GM12878 (cell line): ENCODE results near the gene BLNK. TPM values are rescaled to one million over a fixed set of nuclear protein-coding genes. Genes with fewer than 3 reads are reported as not detected.

Experiments
- ATAC-seq: fragments of 200-7000 bp; cut with Tn5 transposase; 3 replicates; pipeline ENCODE4 v1.9.1; 2020; ENCODE audit warnings: mild to moderate bottlenecking, moderate library complexity
- BruUV-seq: library from RNA; stranded (reverse); fragments of 400-500 nt; replicated peaks from 2 replicates; lab custom pipeline; 2021; lab: Mats Ljungman, UMichigan
- CTCF ChIA-PET: fragments of 300-600 bp; sonication (Branson Sonifier 250); formaldehyde crosslinking; extraction: SDS; loops from one replicate; lab custom pipeline; 2021; ENCODE audit warnings: inconsistent platforms; lab: Yijun Ruan, JAX
- POLR2A ChIA-PET: fragments of 350-600 bp; formaldehyde crosslinking; extraction: SDS; loops from one replicate; lab custom pipeline; 2021; ENCODE audit warnings: inconsistent platforms; lab: Charles Lee
- RAD21 ChIA-PET: fragments of 300-600 bp; sonication (Branson Sonifier 250); formaldehyde crosslinking; loops from one replicate; lab custom pipeline; 2023; ENCODE audit warnings: antibody characterized with exemption; ENCODE audit not compliant: unreplicated experiment; lab: Charles Lee
- SMC1A ChIA-PET: fragments of 300-600 bp; sonication (Branson Sonifier 250); formaldehyde crosslinking; loops from one replicate; lab custom pipeline; 2023; ENCODE audit not compliant: unreplicated experiment, uncharacterized antibody; lab: Charles Lee
- DNase-seq: peaks from one replicate; pipeline ENCODE4 v3.0.0-alpha.2; 2011; ENCODE audit warnings: low read depth, low spot score
- FAIRE-seq: peaks from 3 replicates; lab custom pipeline; 2011; peaks lifted over from hg19 to GRCh38; lab: Jason Lieb, UNC
- H2AFZ ChIP-seq: 2 replicates; pipeline ENCODE4 v1.6.0; 2011; ENCODE audit warnings: low read depth, low read length, control low read depth; ENCODE audit not compliant: control insufficient read depth
- H3K27ac ChIP-seq: 2 replicates; pipeline ENCODE4 v1.5.1; 2011; ENCODE audit warnings: control low read depth; ENCODE audit not compliant: control insufficient read depth, insufficient read depth
- H3K27me3 ChIP-seq, 2 experiments: replicated peaks in 1 of 2; 2 replicates each; pipeline versions ENCODE4 v1.6.0 to v1.6.1; 2011; ENCODE audit warnings: low read length in 1 of 2; ENCODE audit not compliant: control insufficient read depth in 2 of 2, insufficient read depth in 2 of 2
- H3K36me3 ChIP-seq, 2 experiments: 2 replicates each; pipeline ENCODE4 v1.5.1; 2011; ENCODE audit warnings: low read length in 1 of 2; ENCODE audit not compliant: control insufficient read depth in 2 of 2, insufficient read depth in 2 of 2
- H3K4me1 ChIP-seq: 2 replicates; pipeline ENCODE4 v1.6.1; 2011; ENCODE audit warnings: mild to moderate bottlenecking, low read length, moderate library complexity, mixed read lengths; ENCODE audit not compliant: control insufficient read depth, insufficient read depth
- H3K4me2 ChIP-seq: 2 replicates; pipeline ENCODE4 v1.6.0; 2011; ENCODE audit warnings: control low read depth; ENCODE audit not compliant: control insufficient read depth, insufficient read depth
- H3K4me3 ChIP-seq: fragments of 200-600 bp; sonication (generic); 2 replicates; pipeline ENCODE4 v1.5.1; 2016
- H3K79me2 ChIP-seq: 2 replicates; pipeline ENCODE4 v1.6.0; 2011; ENCODE audit warnings: low read length; ENCODE audit not compliant: control insufficient read depth, insufficient read depth
- H3K9ac ChIP-seq: 2 replicates; pipeline ENCODE4 v1.8.0; 2011; ENCODE audit warnings: low read length, control low read depth, mixed read lengths; ENCODE audit not compliant: control insufficient read depth, insufficient read depth
- H3K9me3 ChIP-seq: replicated peaks from 3 replicates; pipeline ENCODE4 v1.5.1; 2011; ENCODE audit warnings: mild to moderate bottlenecking, low read length; ENCODE audit not compliant: control insufficient read depth, insufficient read depth
- H4K20me1 ChIP-seq: 2 replicates; pipeline ENCODE4 v1.6.0; 2011; ENCODE audit not compliant: control insufficient read depth, insufficient read depth
- BCL11A ChIP-seq: IDR thresholded peaks from 2 replicates; pipeline ENCODE4 v1.6.1; 2011; ENCODE audit warnings: low read depth, low read length
- CEBPB ChIP-seq, 2 experiments: fragments of 150-350 bp in 1 of 2; IDR thresholded peaks; 2 replicates each; pipeline ENCODE4 v1.6.1; 2012 to 2014; ENCODE audit warnings: low read depth in 2 of 2, low read length in 2 of 2, borderline replicate concordance in 1 of 2, inconsistent platforms in 1 of 2
- CREM ChIP-seq: IDR thresholded peaks from 2 replicates; pipeline ENCODE4 v1.6.1; 2014; ENCODE audit warnings: antibody characterized with exemption, low read depth
- FOXK2 ChIP-seq: fragments of 450-650 bp; IDR thresholded peaks from 2 replicates; pipeline ENCODE4 v1.6.1; 2017; ENCODE audit warnings: mild to moderate bottlenecking, moderate library complexity
- FOXM1 ChIP-seq: IDR thresholded peaks from 2 replicates; pipeline ENCODE4 v1.6.1; 2012; ENCODE audit warnings: low read depth, mild to moderate bottlenecking, inconsistent platforms, low read length, moderate library complexity
- HSF1 ChIP-seq: fragments of 150-350 bp; IDR thresholded peaks from 2 replicates; pipeline ENCODE4 v1.6.1; 2014; ENCODE audit warnings: mild to moderate bottlenecking, low read depth, low read length
- NBN ChIP-seq: fragments of 450-650 bp; IDR thresholded peaks from 2 replicates; pipeline ENCODE4 v1.6.1; 2016
- NFIC ChIP-seq: IDR thresholded peaks from 2 replicates; pipeline ENCODE4 v1.6.1; 2012; ENCODE audit warnings: low read depth, mild to moderate bottlenecking, inconsistent platforms, low read length, moderate library complexity
- RB1 ChIP-seq: fragments of 450-650 bp; formaldehyde crosslinking; IDR thresholded peaks from 2 replicates; pipeline ENCODE4 v1.6.1; 2017; ENCODE audit warnings: mild to moderate bottlenecking, borderline replicate concordance
- RBBP5 ChIP-seq: fragments of 200-600 bp; sonication (generic); conservative IDR thresholded peaks from 2 replicates; pipeline ENCODE4 v1.6.1; 2016
- RFX5 ChIP-seq: IDR thresholded peaks from 2 replicates; pipeline ENCODE4 v1.6.1; 2011; ENCODE audit warnings: low read depth, low read length, improper control_type of control experiment
- SMARCA5 ChIP-seq: fragments of 450-650 bp; IDR thresholded peaks from 2 replicates; pipeline ENCODE4 v1.6.1; 2017; ENCODE audit warnings: mild to moderate bottlenecking
- TBL1XR1 ChIP-seq: IDR thresholded peaks from 2 replicates; pipeline ENCODE4 v1.6.1; 2012; ENCODE audit warnings: low read depth, low read length, improper control_type of control experiment
- WGBS: methylation state at CpG from one replicate; pipeline ENCODE4 v1.1.6; 2016; ENCODE audit warnings: low lambda C conversion rate; ENCODE audit not compliant: insufficient replicate concordance, insufficient coverage; ENCODE audit errors: missing lambda C conversion rate; 5-methylcytosine and 5-hydroxymethylcytosine counted together
- in situ Hi-C: fragments of 300-500 bp; cut with MboI; formaldehyde crosslinking; loops from 9 replicates; pipeline ENCODE4 v1.14.3; 2018; ENCODE audit warnings: mixed read lengths
- intact Hi-C: fragments of 100-400 bp; cut with micrococcal nuclease; formaldehyde crosslinking; loops from one replicate; pipeline ENCODE4 v1.14.2; 2022; ENCODE audit not compliant: unreplicated experiment
- polyA plus RNA-seq, 11 experiments: library from polyadenylated mRNA; depleted of rRNA in 4 of 11; unstranded in 6 of 11; stranded (reverse) in 5 of 11; fragments of >200 nt; fragmentation: Nextera tagmentation in 4 of 11; fragmentation: Illumina TruSeq in 1 of 11; extraction: Ambion mirVana in 4 of 11; extraction: Trizol in 1 of 11; gene quantifications; 1 replicate in 1 of 11; 2 replicates in 10 of 11; pipeline versions ENCODE4 v1.2.1 to v1.2.3, GENCODE V29; 2011 to 2016; ENCODE audit warnings: inconsistent platforms in 2 of 11, missing spikeins in 2 of 11, low read depth in 1 of 11
- total RNA-seq, 4 experiments: library from RNA; depleted of rRNA in 3 of 4; stranded (reverse); fragments of >200 nt in 3 of 4; fragmentation: Illumina TruSeq in 1 of 4; extraction: Trizol in 1 of 4; gene quantifications; 2 replicates each; pipeline versions ENCODE4 v1.2.1 to v1.2.3, GENCODE V29; 2013 to 2021
- TF ChIP-seq, protein P1 (sequence below): fragments of 450-650 bp; IDR thresholded peaks from 2 replicates; pipeline ENCODE4 v1.6.1; 2017; ENCODE audit warnings: mild to moderate bottlenecking, moderate library complexity
- TF ChIP-seq, protein P2 (sequence below): fragments of 450-650 bp; IDR thresholded peaks from 2 replicates; pipeline ENCODE4 v1.6.1; 2017; ENCODE audit warnings: mild to moderate bottlenecking, low read depth, inconsistent platforms; ENCODE audit not compliant: poor library complexity, severe bottlenecking

The BLNK gene
- total and polyA plus RNA-seq, 10 of the 15 experiments (the other 5 are each of a cell fraction or from before 2014, with no cell fraction given) = 79.5 to 201 (median 139) TPM

- Histone ChIP-seq H4K20me1 (no peaks in the 10 kb centered on the region), H3K27ac (peak overlapping the region; percentile 92), H3K36me3 (no peaks in the 10 kb centered on the region), H3K4me3 (peak overlapping the region; percentile 37), H2AFZ (peak overlapping the region; percentile 64), H3K4me2 (peak overlapping the region; percentile 80), H3K27me3 (no peaks in the 10 kb centered on the region), H3K9ac (peak overlapping the region; percentile 68), H3K9me3 (no peaks in the 10 kb centered on the region), H3K4me1 (peaks cover 51% of the 10 kb centered on the region), H3K79me2 (peaks cover 12% of the 10 kb centered on the region)
- peak; percentile 61 for DNase-seq
- in situ Hi-C loops = no loop called here
- BruUV-seq = no TSS peak
- peak; percentile 51 for ATAC-seq
- ChIA-PET SMC1A (interaction anchor here (0.6 to 7.2 kb wide), 30 partner anchors 9 to 597 kb away, joined by 3 to 424 read pairs (median 4); partner anchors contain the start of genes BLNK, CC2D2B, TCTN3 and ZNF518A), CTCF (interaction anchor here (0.8 to 10.9 kb wide), 23 partner anchors 9 to 596 kb away, joined by 3 to 790 read pairs (median 6); partner anchors contain the start of genes BLNK, TCTN3 and ZNF518A), POLR2A (interaction anchor here (0.6 to 4.5 kb wide), 19 partner anchors 11 to 996 kb away, joined by 3 to 113 read pairs (median 4); partner anchors contain the start of genes BLNK, ENTPD1 and ZNF518A), RAD21 (interaction anchor here (0.7 to 7.5 kb wide), 24 partner anchors 9 to 597 kb away, joined by 3 to 428 read pairs (median 5); partner anchors contain the start of genes BLNK and TCTN3)
- FAIRE-seq = no peak
- intact Hi-C loops = loop anchor here (2.0 to 10.0 kb wide), 3 partner anchors 158 to 246 kb away; partner anchors contain the start of genes CCNJ and ZNF518A
- 1% methylated on average over 4 of the region's 4 CpGs for WGBS
- TF ChIP-seq HSF1 (0 out of 2 replicates have a peak, but pooled peaks have one; percentile 74), FOXM1 (peak; percentile 86; the same call in 1 of the 2 replicates), RB1 (no peak), RFX5 (no peak), CEBPB (IDR thresholded peaks at IDR 0.05; ENCODE audit: borderline replicate concordance in 1 of 2, low read depth in 2 of 2, low read length in 2 of 2) (no peak), FOXK2 (no peak), TBL1XR1 (0 out of 2 replicates have a peak, but pooled peaks have one; percentile 44), SMARCA5 (peak; percentile 81), NBN (0 out of 2 replicates have a peak, but pooled peaks have one; percentile 16), BCL11A (peak; percentile 76), NFIC (peak; percentile 93), RBBP5 (no peak), CREM (peak; percentile 66; the same call in 1 of the 2 replicates)
- TF ChIP-seq, protein P1, sequence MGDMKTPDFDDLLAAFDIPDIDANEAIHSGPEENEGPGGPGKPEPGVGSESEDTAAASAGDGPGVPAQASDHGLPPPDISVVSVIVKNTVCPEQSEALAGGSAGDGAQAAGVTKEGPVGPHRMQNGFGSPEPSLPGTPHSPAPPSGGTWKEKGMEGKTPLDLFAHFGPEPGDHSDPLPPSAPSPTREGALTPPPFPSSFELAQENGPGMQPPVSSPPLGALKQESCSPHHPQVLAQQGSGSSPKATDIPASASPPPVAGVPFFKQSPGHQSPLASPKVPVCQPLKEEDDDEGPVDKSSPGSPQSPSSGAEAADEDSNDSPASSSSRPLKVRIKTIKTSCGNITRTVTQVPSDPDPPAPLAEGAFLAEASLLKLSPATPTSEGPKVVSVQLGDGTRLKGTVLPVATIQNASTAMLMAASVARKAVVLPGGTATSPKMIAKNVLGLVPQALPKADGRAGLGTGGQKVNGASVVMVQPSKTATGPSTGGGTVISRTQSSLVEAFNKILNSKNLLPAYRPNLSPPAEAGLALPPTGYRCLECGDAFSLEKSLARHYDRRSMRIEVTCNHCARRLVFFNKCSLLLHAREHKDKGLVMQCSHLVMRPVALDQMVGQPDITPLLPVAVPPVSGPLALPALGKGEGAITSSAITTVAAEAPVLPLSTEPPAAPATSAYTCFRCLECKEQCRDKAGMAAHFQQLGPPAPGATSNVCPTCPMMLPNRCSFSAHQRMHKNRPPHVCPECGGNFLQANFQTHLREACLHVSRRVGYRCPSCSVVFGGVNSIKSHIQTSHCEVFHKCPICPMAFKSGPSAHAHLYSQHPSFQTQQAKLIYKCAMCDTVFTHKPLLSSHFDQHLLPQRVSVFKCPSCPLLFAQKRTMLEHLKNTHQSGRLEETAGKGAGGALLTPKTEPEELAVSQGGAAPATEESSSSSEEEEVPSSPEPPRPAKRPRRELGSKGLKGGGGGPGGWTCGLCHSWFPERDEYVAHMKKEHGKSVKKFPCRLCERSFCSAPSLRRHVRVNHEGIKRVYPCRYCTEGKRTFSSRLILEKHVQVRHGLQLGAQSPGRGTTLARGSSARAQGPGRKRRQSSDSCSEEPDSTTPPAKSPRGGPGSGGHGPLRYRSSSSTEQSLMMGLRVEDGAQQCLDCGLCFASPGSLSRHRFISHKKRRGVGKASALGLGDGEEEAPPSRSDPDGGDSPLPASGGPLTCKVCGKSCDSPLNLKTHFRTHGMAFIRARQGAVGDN = peak; percentile 57; the same call in 1 of the 2 replicates
- TF ChIP-seq, protein P2, sequence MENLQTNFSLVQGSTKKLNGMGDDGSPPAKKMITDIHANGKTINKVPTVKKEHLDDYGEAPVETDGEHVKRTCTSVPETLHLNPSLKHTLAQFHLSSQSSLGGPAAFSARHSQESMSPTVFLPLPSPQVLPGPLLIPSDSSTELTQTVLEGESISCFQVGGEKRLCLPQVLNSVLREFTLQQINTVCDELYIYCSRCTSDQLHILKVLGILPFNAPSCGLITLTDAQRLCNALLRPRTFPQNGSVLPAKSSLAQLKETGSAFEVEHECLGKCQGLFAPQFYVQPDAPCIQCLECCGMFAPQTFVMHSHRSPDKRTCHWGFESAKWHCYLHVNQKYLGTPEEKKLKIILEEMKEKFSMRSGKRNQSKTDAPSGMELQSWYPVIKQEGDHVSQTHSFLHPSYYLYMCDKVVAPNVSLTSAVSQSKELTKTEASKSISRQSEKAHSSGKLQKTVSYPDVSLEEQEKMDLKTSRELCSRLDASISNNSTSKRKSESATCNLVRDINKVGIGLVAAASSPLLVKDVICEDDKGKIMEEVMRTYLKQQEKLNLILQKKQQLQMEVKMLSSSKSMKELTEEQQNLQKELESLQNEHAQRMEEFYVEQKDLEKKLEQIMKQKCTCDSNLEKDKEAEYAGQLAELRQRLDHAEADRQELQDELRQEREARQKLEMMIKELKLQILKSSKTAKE = peak; percentile 65
Observed at GRCh38 chr10:96290368-96291133, 19.2 kb upstream of the BLNK start.
